Transverse colon (tissue), 4 donors: ENCODE data around the gene GPN3. TPM values are rescaled to one million over a fixed set of nuclear protein-coding genes. Genes with fewer than 3 reads are reported as not detected.

ENCODE experiments used
- DNase-seq: peaks from one replicate; pipeline ENCODE4 v3.0.0-alpha.2; 2019
- H3K27ac ChIP-seq, 4 donors: fragments of 200-600 bp; sonication (generic); 2 replicates each; pipeline ENCODE4 v1.5.1; 2016 to 2018; ENCODE audit warnings: inconsistent platforms in 4 of 4
- H3K27me3 ChIP-seq: fragments of 200-600 bp; sonication (generic); 2 replicates; pipeline ENCODE4 v1.5.1; 2017; ENCODE audit warnings: inconsistent platforms
- H3K36me3 ChIP-seq, 4 donors: fragments of 200-600 bp; sonication (generic); 2 replicates each; pipeline ENCODE4 v1.5.1; 2017 to 2019; ENCODE audit warnings: inconsistent platforms in 4 of 4
- H3K4me1 ChIP-seq, 4 donors: fragments of 200-600 bp; sonication (generic); 2 replicates each; pipeline ENCODE4 v1.5.1; 2017 to 2020; ENCODE audit warnings: inconsistent platforms in 4 of 4
- H3K4me3 ChIP-seq, 4 donors: fragments of 200-600 bp; sonication (generic); 1 replicate in 1 of 4; 2 replicates in 3 of 4; pipeline versions ENCODE4 v1.5.1 to v1.6.1; 2017 to 2019; ENCODE audit warnings: inconsistent platforms in 4 of 4
- H3K9me3 ChIP-seq, 2 donors: fragments of 200-600 bp; sonication (generic); 2 replicates each; pipeline ENCODE4 v1.5.1; 2017 to 2019; ENCODE audit warnings: inconsistent platforms in 2 of 2
- EP300 ChIP-seq: sonication (generic); formaldehyde crosslinking; IDR thresholded peaks from one replicate; pipeline ENCODE4 v1.6.1; 2017; ENCODE audit warnings: antibody characterized with exemption, low read depth
- POLR2A ChIP-seq: fragments of 450-650 bp; IDR thresholded peaks from one replicate; pipeline ENCODE4 v1.6.1; 2016; ENCODE audit warnings: antibody characterized with exemption, mild to moderate bottlenecking, moderate library complexity
- POLR2AphosphoS5 ChIP-seq, 3 donors: sonication (generic); formaldehyde crosslinking; IDR thresholded peaks; one replicate each; pipeline ENCODE4 v1.6.1; 2016; ENCODE audit warnings: antibody characterized with exemption in 3 of 3
- WGBS, 2 donors: methylation state at CpG; one replicate each; pipeline ENCODE4 v1.1.5; 2018; ENCODE audit warnings: low coverage in 1 of 2; 5-methylcytosine and 5-hydroxymethylcytosine counted together
- in situ Hi-C, 4 donors: fragments of 200-750 bp; cut with MboI; loops; one replicate each; pipeline versions ENCODE4 v1.15.0 to v1.15.1; 2017; ENCODE audit warnings: low sequenced_read_pairs in 3 of 4, low pct_ligation_motif_present in 1 of 4, low pct_unique_long_range_greater_than_20kb in 1 of 4
- intact Hi-C: fragments of 100-400 bp; cut with DNase I; formaldehyde crosslinking; loops from one replicate; pipeline ENCODE4 v1.15.1; 2023; ENCODE audit warnings: low total_unique reads
- total RNA-seq, 4 donors: library from RNA; depleted of rRNA; stranded (reverse); fragments of >200 nt; gene quantifications; one replicate each; pipeline ENCODE4 v1.1.0, GENCODE V29; 2016
- TF ChIP-seq, protein P1 (sequence below), 5 experiments: fragments of 200-600 bp in 3 of 5; fragments of 450-650 bp in 2 of 5; sonication (generic) in 3 of 5; IDR thresholded peaks; 1 replicate in 2 of 5; 2 replicates in 3 of 5; pipeline ENCODE4 v1.5.1; 2016 to 2017; ENCODE audit warnings: antibody characterized with exemption in 5 of 5, inconsistent platforms in 3 of 5, mild to moderate bottlenecking in 2 of 5, moderate library complexity in 1 of 5

The GPN3 gene
- total RNA-seq, 4 donors from 2014 or later: 6.1 to 9.2 (median 8.8) TPM; not detected in 1

DNA sequence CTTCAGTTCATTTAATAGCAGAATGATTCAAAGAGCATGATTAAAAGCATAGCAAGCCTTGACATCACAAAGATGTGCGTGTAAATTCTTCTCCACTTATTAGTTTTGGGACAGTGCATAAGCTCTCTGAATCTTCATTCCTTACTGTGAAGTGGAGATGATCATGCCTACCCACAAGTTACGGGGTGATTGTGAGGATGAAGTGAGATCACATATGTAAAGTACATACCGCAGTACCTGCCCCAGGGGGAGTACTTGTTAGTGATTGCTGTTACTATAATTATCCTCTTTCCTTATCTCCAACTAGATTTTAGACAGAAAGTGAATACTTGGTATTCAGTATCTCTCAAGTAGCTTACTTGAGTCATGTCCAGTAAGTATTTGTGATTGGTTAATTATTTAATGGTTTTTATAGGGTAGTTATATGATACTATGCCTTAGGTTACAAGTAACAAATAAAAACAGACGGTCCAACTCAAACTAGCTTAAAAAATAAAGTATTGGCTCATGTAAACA, 40.1 kb upstream of the GPN3 start:
- intact Hi-C loops: no loop called here

DNA sequence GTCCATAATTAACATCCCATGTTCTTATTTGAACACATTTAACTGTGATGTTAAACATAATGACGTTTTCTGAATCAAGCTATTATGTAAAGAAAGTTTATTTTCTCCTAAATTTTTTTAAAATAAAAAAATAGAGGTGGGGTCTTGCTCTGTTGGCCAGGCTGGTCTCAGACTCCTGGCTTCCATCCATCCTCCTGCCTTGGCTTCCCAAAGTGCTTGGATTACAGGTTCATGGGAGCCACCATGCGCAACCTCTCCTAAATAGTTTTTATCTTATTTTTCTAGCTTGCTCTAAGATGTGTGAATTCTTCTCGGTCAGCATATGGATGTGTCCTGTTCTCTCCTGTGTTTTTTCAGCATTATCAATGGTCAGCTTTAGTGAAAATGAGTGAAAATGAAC, 37.3 kb upstream of the GPN3 start:
- Histone ChIP-seq H3K27ac (no peak overlapping the region), H3K4me3 (no peak overlapping the region), H3K36me3 (no peaks in the 10 kb centered on the region), H3K27me3 (no peaks in the 10 kb centered on the region), H3K4me1 (peaks cover 9 to 16% (median 10%) of the 10 kb centered on the region in 4 donors), H3K9me3 (no peaks in the 10 kb centered on the region)
- intact Hi-C loops: no loop called here
- TF ChIP-seq, protein P1, sequence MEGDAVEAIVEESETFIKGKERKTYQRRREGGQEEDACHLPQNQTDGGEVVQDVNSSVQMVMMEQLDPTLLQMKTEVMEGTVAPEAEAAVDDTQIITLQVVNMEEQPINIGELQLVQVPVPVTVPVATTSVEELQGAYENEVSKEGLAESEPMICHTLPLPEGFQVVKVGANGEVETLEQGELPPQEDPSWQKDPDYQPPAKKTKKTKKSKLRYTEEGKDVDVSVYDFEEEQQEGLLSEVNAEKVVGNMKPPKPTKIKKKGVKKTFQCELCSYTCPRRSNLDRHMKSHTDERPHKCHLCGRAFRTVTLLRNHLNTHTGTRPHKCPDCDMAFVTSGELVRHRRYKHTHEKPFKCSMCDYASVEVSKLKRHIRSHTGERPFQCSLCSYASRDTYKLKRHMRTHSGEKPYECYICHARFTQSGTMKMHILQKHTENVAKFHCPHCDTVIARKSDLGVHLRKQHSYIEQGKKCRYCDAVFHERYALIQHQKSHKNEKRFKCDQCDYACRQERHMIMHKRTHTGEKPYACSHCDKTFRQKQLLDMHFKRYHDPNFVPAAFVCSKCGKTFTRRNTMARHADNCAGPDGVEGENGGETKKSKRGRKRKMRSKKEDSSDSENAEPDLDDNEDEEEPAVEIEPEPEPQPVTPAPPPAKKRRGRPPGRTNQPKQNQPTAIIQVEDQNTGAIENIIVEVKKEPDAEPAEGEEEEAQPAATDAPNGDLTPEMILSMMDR (IDR thresholded peaks at IDR 0.05): no peak
- TF ChIP-seq EP300 (no peak), POLR2AphosphoS5 (IDR thresholded peaks at IDR 0.05) (no peak), POLR2A (no peak)
- 77 to 86% methylated on average over 3 of the region's 3 CpGs for whole genome bisulfite sequencing, 2 donors
- DNase-seq: no peak
- in situ Hi-C loops: loop anchor here in 2 of 4 donors (10.0 to 25.0 kb wide), 2 partner anchors 51 to 207 kb away; partner anchors contain the start of gene ARPC3 (in 1 of the 2)

More for the DNA sequence above, 40.1 kb upstream of the GPN3 start:
- no peak overlapping the region for H3K27ac ChIP-seq
- H3K9me3 ChIP-seq: no peaks in the 10 kb centered on the region
- DNase-seq: no peak
- no peak overlapping the region for H3K4me3 ChIP-seq
- WGBS, 2 donors: 88 to 90% methylated on average over 3 to 4 of the region's 4 CpGs
- peaks cover 0 to 6% (median 3%) of the 10 kb centered on the region in 4 donors for H3K4me1 ChIP-seq
- TF ChIP-seq, protein P1 (IDR thresholded peaks at IDR 0.05): no peak
- TF ChIP-seq POLR2A: no peak
- no peak for TF ChIP-seq POLR2AphosphoS5 (IDR thresholded peaks at IDR 0.05)
- no peak for TF ChIP-seq EP300
- in situ Hi-C loops: loop anchor here in 2 of 4 donors (10.0 to 25.0 kb wide), 2 partner anchors 53 to 204 kb away; partner anchors contain the start of gene ARPC3 (in 1 of the 2)
- no peaks in the 10 kb centered on the region for H3K36me3 ChIP-seq
- no peaks in the 10 kb centered on the region for H3K27me3 ChIP-seq

DNA sequence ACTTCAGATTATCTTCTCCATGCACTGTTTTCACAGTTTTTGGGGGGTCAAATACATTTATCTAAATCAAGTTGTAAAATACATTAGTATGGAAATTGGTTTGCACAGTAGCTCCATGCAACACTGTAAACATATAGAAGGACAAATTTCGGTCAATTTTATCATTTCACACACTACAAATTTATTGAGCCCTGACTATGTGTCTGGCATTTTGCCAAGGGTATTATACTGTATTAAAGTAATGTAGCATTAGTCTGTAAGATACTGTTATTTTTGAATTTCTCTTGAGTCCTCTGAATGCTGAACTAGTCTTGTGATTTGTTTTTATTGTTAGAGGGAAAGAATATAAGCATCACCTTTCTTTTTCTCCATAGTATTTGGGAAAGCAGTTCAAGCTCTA, 35.4 kb upstream of the GPN3 start:
- TF ChIP-seq, protein P1 (IDR thresholded peaks at IDR 0.05): no peak
- no peak for TF ChIP-seq POLR2A
- TF ChIP-seq EP300: no peak
- no peak for TF ChIP-seq POLR2AphosphoS5 (IDR thresholded peaks at IDR 0.05)
- 79 to 89% methylated on average over 1 of the region's 1 CpG for WGBS, 2 donors
- in situ Hi-C loops (loop anchor here in 2 of 4 donors (10.0 to 25.0 kb wide), 2 partner anchors 49 to 209 kb away; partner anchors contain the start of gene ARPC3 (in 1 of the 2)), intact Hi-C loops (no loop called here)
- Histone ChIP-seq H3K36me3 (no peaks in the 10 kb centered on the region), H3K4me1 (peaks cover 18 to 28% (median 24%) of the 10 kb centered on the region in 4 donors), H3K27ac (no peak overlapping the region), H3K9me3 (no peaks in the 10 kb centered on the region), H3K4me3 (no peak overlapping the region), H3K27me3 (no peaks in the 10 kb centered on the region)
- no peak for DNase-seq

DNA sequence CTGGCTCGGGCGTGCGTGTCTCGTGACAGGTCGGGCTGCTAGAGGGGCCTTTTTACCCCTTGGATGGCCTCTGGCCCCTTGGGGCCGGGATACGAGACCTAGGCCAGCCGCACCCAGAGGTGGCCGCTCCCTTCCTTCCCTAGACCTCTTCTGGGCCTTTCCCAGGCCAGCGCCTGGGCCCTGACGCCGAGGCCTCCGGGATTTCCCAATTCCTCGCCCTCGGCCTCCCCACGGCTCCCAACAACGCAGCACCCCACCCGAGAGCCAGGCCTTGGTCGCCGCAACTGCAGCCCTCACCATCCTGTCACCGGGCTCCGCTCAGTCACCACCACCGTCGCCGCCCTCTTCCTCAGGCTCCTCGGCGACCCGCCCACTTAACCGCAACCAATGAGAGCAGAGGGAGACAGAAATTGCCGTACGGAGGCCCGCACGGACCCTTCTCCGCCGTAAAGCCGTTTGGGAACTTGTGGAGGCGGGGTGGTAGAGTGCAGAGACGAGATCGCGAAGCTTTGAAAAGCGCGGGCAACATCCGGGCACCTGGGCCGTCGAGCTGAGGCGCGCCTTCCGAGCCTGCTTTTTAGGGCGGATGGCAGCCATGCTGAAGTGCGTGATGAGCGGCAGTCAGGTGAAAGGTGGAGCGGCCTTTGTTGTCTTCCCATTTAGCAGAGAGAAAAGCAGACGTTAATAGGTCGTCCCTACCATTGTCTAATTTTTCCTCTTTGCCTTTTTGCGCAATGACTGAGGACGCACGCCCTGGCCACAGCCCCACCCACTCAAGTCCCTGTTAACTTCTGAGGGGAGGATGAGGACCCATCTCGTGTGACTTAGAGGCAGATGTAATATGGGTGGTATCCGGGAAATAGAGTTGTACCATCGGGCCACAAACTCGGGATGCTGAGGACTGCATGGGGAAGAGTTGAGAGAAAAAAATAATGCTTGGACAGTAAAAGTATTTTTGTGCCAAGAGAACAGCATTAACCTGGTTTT, 34.0 kb upstream of the GPN3 start, which contains the start of the genes RAD9B and VPS29:
TSS of gene RAD9B (plus strand) at position 580 of the 987 bp plus-strand sequence. CDS start at position 587, 7 bp downstream.
TSS of gene VPS29 (minus strand) at position 360 of the 987 bp plus-strand sequence. CDS start at position 300, 60 bp downstream.
- peak; percentile 99 for DNase-seq
- Histone ChIP-seq H3K27me3 (no peaks in the 10 kb centered on the region), H3K4me1 (peaks cover 18 to 33% (median 25%) of the 10 kb centered on the region in 4 donors), H3K4me3 (peak within 1 kb of the TSS; percentile 57 to 89 (median 83)), H3K9me3 (no peaks in the 10 kb centered on the region), H3K36me3 (no peaks in the 10 kb centered on the region), H3K27ac (peak within 1 kb of the TSS; percentile 90 to 98 (median 93))
- intact Hi-C loops: no loop called here
- 8 to 60% methylated on average over 4 to 61 of the region's 61 CpGs for WGBS, 2 donors
- in situ Hi-C loops: loop anchor here in 2 of 4 donors (10.0 to 25.0 kb wide), 2 partner anchors 47 to 210 kb away; partner anchors contain the start of gene ARPC3 (in 1 of the 2)
- TF ChIP-seq POLR2A (peak; percentile 97), EP300 (no peak), POLR2AphosphoS5 (IDR thresholded peaks at IDR 0.05) (peak; percentile 97 to 98 (median 98))
- TF ChIP-seq, protein P1 (IDR thresholded peaks at IDR 0.05): peak in 1 of 5 experiments; percentile 11
